ENCODE data around the gene LDLRAD4.

DNA sequence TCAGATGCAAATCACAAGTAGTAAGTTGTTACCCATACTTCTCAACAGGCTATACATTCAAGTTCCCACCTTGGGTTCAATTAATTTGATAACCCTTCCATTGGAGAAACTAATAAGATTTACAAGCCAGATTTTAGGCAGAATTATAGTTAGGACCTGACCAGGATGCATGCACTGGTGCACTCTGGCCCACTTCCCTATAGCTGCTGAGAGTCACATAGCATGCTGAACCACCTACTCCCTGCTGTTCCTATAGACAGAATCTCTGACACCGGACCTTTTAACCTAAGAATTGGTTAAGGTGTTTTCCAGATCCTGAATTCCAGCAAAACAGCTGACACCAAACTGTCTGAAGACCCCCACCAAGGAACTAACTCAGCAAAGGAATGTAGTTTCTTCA is 481.6 kb downstream of the LDLRAD4 start:
- TF ChIP-seq, protein P1, sequence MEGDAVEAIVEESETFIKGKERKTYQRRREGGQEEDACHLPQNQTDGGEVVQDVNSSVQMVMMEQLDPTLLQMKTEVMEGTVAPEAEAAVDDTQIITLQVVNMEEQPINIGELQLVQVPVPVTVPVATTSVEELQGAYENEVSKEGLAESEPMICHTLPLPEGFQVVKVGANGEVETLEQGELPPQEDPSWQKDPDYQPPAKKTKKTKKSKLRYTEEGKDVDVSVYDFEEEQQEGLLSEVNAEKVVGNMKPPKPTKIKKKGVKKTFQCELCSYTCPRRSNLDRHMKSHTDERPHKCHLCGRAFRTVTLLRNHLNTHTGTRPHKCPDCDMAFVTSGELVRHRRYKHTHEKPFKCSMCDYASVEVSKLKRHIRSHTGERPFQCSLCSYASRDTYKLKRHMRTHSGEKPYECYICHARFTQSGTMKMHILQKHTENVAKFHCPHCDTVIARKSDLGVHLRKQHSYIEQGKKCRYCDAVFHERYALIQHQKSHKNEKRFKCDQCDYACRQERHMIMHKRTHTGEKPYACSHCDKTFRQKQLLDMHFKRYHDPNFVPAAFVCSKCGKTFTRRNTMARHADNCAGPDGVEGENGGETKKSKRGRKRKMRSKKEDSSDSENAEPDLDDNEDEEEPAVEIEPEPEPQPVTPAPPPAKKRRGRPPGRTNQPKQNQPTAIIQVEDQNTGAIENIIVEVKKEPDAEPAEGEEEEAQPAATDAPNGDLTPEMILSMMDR (IDR thresholded peaks at IDR 0.05), result no peak
- no peak for TF ChIP-seq POLR2A (IDR thresholded peaks at IDR 0.05)

Measured in lower leg skin (tissue), 3 donors.